GM19397 (cell line): ENCODE measurements around the gene RAPGEF2.
A peak's percentile ranks its signal among the peaks of the same experiment; 100 is the strongest.
"Not testable (repeated sequence)": the region's sequence is repeated elsewhere in the genome, so short reads cannot be mapped to it uniquely, and the experiment has no call there.

Experiments used
- ATAC-seq: cut with Tn5 transposase; IDR thresholded peaks from one replicate; pipeline ENCODE4 v1.9.1; 2021; ENCODE audit warnings: mild to moderate bottlenecking, moderate library complexity; ENCODE audit not compliant: unreplicated experiment

RAPGEF2 gene, protein sequence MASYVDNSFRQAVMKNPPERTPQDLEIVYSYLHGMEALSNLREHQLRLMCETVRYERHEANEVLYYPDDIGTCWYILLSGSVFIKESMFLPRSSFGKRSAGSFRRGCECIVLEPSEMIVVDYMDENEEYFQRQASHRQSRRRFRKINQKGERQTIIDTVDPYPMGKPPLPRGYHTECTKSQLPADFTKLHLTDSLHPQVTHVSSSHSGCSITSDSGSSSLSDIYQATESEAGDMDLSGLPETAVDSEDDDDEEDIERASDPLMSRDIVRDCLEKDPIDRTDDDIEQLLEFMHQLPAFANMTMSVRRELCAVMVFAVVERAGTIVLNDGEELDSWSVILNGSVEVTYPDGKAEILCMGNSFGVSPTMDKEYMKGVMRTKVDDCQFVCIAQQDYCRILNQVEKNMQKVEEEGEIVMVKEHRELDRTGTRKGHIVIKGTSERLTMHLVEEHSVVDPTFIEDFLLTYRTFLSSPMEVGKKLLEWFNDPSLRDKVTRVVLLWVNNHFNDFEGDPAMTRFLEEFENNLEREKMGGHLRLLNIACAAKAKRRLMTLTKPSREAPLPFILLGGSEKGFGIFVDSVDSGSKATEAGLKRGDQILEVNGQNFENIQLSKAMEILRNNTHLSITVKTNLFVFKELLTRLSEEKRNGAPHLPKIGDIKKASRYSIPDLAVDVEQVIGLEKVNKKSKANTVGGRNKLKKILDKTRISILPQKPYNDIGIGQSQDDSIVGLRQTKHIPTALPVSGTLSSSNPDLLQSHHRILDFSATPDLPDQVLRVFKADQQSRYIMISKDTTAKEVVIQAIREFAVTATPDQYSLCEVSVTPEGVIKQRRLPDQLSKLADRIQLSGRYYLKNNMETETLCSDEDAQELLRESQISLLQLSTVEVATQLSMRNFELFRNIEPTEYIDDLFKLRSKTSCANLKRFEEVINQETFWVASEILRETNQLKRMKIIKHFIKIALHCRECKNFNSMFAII (N-terminal part only)

DNA sequence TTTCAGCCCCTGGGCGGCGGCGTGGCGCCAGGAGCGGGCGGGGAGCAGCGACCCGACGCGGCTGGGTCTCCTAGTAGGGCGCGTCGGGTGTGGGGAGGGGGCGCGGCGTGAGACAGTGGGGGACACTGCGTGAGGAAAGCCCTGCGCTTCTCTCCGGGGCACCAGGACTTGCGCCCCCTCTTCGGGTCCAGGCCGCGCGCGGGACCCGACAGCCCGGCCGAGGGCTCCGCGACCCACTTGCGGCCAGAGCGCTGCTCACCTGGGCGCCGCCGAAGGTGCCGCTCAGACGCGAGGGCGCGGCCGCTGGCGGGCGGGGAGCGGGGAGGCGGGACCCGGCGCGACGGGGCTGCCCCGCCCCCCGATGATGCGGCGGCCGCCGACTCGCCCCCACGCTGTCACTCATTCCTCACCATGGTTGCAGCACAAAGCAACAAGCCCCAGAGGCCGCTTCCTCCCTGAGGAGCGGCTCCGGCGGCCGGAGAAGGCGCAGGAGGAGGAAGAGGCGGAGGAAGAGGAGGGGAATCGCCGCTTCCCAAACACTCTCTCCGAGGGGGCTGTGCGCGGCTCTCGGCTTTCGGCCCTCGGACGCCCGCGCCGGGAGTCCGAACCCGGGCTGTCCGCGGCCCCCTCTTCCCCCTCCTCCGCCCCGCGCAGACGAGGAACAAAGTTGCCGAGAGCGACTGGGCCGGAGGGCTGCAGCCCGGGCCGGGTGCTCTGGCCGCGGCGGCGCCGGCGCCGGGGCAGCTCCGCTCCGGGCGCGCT lies at the start of gene RAPGEF2:
TSS of gene RAPGEF2 (plus strand) at position 458 of the 762 bp plus-strand sequence. CDS start 1,084 bp downstream, outside the sequence.
- ATAC-seq: peak; percentile 83

GRCh38 chr4:159055833-159056232 lies 47.0 kb upstream of the RAPGEF2 start:
- no peak for ATAC-seq

DNA sequence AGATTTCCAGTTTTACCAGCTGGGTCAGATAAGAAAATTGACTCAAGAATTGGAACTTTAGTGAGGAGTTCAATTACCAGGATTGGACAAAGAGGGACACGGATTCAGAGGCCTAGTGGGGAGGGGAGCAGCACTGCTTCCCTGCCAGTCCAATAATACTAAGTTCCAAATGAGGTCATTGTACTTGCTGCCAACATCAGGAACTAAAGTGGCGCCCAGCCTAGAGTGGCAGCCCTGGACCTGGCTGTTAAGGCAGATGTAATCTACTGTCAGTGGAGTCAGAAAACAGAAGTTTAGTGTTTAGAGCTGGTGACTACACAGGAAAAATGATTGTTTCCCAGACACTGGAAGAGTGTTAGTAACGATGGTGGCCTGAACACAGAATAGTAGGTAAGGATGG lies 42.7 kb upstream of the RAPGEF2 start:
- no peak for ATAC-seq

DNA sequence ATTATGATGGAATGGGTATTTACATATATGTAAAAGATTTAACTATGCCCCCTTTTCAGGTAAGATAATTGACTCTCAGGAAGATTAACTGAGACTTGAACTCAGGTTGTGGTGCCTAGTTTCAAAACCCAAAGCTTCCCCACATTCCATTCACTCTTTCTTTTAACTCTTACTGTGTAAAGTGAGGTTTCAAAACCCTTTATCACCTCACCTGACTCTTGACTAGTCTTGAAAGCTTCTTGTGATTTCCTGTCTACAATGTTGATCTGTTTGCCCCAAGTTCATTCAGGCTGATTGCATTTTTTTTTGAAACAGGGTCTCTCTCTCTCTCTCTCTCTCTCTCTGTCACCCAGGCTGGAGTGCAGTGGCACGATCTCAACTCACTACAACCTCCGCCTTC lies 40.5 kb upstream of the RAPGEF2 start:
- no peak for ATAC-seq

DNA sequence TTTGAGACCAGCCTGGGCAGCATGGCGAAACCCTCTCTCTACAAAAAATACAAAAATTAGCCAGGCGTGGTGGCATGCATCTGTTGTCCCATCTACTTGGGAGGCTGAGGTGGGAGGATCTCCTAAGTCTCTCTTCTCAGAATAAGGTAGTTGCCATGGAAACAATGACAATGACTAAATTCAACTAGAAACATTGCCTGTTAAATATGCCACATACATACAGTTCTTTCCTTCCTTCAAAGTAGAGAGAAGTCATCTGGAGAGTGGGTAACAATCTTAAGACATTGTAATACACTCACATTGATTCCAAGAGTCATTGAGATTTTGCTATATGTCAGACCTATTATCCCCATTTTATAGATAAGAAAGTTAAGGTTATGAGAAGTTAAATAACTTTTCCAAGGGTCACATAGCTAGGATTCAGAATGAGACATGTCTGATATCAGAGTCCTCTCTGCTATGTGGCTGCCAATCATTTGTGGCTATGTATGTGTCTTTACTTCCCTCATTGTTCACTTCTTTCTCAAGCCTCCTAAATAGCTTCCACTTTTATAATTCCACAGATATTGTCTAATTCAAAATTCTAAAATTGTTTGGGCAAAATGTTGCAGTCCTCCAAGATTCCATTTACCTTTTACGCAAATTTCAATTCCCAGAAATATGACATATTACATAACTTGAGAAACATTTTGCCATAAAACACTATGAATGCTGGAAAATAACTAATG lies 37.2 kb upstream of the RAPGEF2 start:
- no peak for ATAC-seq

DNA sequence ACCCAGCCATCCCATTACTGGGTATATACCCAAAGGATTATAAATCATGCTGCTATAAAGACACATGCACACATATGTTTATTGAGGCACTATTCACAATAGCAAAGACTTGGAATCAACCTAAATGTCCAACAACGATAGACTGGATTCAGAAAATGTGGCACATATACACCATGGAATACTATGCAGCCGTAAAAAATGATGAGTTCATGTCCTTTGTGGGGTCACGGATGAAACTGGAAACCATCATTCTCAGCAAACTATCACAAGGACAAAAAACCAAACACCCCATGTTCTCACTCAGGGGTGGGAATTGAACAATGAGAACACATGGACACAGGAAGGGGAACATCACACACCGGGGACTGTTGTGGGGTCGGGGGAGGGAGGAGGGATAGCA lies 34.7 kb upstream of the RAPGEF2 start:
- not testable (repeated sequence) for ATAC-seq

- ATAC-seq: no peak
Observed at GRCh38 chr4:159069922-159070321, 33.0 kb upstream of the RAPGEF2 start.

- no peak for ATAC-seq
Observed at GRCh38 chr4:159070742-159071141, 32.1 kb upstream of the RAPGEF2 start.

- no peak for ATAC-seq
Observed at GRCh38 chr4:159071178-159071968, 31.5 kb upstream of the RAPGEF2 start.

DNA sequence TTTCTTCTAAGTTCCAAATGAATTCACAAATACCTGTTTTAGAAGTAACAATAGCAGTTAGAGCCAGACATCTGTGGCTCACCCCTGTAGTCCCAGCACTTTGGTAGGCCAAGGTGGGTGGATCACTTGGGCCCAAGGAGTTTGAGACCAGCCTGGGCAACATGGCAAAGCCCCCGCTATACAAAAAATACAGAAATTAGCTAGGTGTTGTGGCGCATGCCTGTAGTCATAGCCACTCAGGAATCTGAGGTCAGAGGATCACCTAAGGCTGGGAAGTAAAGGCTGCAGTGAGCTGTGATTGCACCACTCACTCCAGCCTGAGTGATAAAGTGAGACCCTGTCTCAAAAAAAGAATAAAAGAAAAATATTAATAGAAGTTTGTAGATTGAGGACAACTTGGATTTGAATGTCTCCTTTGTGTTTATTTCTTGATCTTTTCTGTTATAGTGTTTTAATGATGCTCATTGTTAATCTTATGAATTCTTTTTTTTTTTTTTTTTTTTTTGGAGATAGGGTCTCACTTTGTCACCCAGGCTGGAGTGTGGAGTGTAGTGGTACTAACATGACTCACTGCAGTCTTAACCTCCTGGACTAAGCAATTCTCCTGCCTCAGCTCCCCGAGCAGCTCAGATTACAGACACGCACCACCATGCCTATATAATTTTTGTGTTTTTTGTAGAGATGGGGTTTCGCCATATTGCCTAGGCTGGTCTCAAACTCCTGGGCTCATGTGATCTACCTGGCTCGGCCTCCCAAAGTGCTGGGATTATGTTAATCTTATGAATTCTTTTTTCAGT lies 30.7 kb upstream of the RAPGEF2 start:
- ATAC-seq: no peak

- no peak for ATAC-seq
Observed at GRCh38 chr4:159075531-159075932, 27.3 kb upstream of the RAPGEF2 start.

DNA sequence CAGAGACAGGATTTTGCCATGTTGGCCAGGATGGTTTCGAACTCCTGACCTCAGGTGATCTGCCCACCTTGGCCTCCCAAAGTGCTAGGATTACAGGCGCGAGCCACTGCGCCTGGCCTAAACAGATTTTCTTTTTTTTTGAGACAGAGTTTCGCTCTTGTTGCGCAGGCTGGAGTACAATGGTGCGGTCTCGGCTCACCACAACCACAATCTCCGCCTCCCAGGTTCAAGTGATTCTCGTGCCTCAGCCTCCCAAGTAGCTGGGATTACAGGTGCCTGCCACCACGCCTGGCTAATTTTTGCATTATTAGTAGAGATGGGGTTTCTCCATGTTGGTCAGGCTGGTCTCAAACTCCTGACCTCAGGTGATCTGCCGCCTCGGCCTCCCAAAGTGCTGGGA lies 25.9 kb upstream of the RAPGEF2 start:
- ATAC-seq: not testable (repeated sequence)

DNA sequence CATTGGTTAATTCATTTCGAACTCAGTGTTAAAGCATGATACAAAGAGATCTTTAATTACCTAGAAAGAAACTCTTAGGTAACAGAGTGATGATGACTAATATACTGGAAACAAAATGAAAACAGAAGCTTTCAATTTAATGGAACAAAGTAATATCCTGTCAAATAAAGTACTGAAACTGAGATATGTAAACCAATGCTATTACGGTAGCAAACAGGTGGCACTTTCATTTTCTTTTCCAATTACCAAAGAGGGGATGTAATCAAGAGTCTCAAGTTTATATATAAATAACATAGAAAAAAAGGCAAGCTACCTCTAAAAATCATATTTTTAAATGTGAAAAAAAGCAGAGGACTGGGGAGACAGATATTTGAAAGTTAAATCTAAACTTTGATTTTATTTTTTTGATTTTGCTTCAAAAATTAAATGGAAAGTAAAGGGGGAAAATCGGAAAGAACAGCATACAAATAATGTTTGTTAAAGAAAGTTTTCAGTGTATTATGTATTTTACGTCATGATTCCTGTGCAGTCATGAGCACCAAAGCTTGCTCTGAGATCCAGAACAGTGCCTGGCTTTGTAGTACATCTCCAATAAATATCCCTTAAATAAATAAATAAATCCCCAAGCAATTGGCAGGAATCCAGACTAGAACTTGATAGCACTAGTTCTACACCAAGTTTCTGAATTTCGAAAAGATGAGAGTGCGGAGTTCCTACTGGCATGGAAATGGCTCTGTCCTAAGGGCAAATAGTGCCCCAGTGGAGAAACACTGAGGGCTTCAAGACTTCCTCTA lies 25.0 kb upstream of the RAPGEF2 start:
- peak; percentile 89 for ATAC-seq

- no peak for ATAC-seq
Observed at GRCh38 chr4:159079074-159079473, 23.8 kb upstream of the RAPGEF2 start.

DNA sequence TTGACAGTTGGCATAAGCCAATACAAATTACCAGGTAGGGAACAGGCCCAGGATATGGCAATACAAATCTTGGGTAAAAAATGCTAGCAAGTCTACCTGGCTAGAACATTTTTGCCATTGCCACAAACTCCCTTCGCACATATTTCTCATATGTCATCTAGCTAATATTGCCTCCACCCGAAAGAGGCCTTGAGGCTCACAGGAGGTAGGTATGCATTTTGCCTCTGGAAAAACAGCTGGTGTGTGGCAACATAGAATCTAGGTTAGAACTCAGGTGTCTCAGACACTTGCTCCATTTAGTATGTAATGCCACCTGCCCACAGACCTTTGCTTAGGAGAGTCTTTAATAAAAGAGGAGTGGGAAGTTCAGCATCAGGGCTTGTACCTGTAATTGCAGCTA lies 16.3 kb upstream of the RAPGEF2 start:
- no peak for ATAC-seq

GRCh38 chr4:159090255-159090654 lies 12.6 kb upstream of the RAPGEF2 start:
- no peak for ATAC-seq

DNA sequence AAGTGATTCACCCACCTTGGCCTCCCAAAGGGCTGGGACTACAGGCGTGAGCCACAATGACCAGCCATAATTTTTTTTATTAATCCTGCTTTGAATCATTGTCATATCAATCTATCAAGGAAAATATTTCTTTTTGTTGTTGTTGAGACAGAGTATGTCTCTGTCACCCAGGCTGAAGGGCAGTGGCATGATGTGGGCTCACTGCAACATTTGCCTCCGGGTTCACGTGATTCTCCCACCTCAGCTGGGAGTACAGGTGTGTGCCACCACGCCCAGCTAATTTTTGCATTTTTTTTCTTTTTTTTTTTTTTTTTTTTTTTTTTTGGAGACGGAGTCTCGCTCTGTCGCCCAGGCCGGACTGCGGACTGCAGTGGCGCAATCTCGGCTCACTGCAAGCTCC lies 8.7 kb upstream of the RAPGEF2 start:
- not testable (repeated sequence) for ATAC-seq

- no peak for ATAC-seq
Observed at GRCh38 chr4:159096434-159096833, 6.4 kb upstream of the RAPGEF2 start.
